ENCODE measurements around the gene WDR33. TPM values are rescaled to one million over a fixed set of nuclear protein-coding genes. Genes with fewer than 3 reads are reported as not detected.
A peak's percentile ranks its signal among the peaks of the same experiment; 100 is the strongest.
"Not testable (repeated sequence)": the region's sequence is repeated elsewhere in the genome, so short reads cannot be mapped to it uniquely, and the experiment has no call there.

WDR33 gene
- total RNA-seq, 1 donor = 25.7 TPM

GRCh38 chr2:127759931-127760330, 51.0 kb downstream of the WDR33 start:
- Histone ChIP-seq H2AFZ (ENCODE audit: low read length) (no peak overlapping the region), H3K4me3 (ENCODE audit: insufficient read depth, low read length) (no peak overlapping the region), H3K4me2 (ENCODE audit: insufficient read depth, low read length) (no peak overlapping the region), H3K79me2 (ENCODE audit: insufficient read depth, low read length) (no peaks in the 10 kb centered on the region), H4K20me1 (ENCODE audit: insufficient read depth, low read length) (peaks cover 7% of the 10 kb centered on the region), H3K9me3 (ENCODE audit: low read depth, low read length) (no peaks in the 10 kb centered on the region), H3K4me1 (ENCODE audit: insufficient read depth, low read length) (peaks cover 16% of the 10 kb centered on the region), H3K36me3 (ENCODE audit: insufficient read depth, low read length) (peaks cover 36% of the 10 kb centered on the region), H3K27me3 (ENCODE audit: insufficient read depth, low read length) (no peaks in the 10 kb centered on the region), H3K27ac (ENCODE audit: low read depth, low read length) (peak overlapping the region; percentile 46)
- TF ChIP-seq, protein P1, sequence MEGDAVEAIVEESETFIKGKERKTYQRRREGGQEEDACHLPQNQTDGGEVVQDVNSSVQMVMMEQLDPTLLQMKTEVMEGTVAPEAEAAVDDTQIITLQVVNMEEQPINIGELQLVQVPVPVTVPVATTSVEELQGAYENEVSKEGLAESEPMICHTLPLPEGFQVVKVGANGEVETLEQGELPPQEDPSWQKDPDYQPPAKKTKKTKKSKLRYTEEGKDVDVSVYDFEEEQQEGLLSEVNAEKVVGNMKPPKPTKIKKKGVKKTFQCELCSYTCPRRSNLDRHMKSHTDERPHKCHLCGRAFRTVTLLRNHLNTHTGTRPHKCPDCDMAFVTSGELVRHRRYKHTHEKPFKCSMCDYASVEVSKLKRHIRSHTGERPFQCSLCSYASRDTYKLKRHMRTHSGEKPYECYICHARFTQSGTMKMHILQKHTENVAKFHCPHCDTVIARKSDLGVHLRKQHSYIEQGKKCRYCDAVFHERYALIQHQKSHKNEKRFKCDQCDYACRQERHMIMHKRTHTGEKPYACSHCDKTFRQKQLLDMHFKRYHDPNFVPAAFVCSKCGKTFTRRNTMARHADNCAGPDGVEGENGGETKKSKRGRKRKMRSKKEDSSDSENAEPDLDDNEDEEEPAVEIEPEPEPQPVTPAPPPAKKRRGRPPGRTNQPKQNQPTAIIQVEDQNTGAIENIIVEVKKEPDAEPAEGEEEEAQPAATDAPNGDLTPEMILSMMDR (IDR thresholded peaks at IDR 0.05; ENCODE audit: extremely low read depth, low read depth, low read length) = no peak
- DNase-seq (ENCODE audit: insufficient read length, low spot score, missing footprints) = no peak

GRCh38 chr2:127754186-127754585, 56.8 kb downstream of the WDR33 start:
- Histone ChIP-seq H3K4me1 (ENCODE audit: insufficient read depth, low read length) (peaks cover 4% of the 10 kb centered on the region), H2AFZ (ENCODE audit: low read length) (no peak overlapping the region), H3K36me3 (ENCODE audit: insufficient read depth, low read length) (peaks cover 4% of the 10 kb centered on the region), H3K4me2 (ENCODE audit: insufficient read depth, low read length) (no peak overlapping the region), H4K20me1 (ENCODE audit: insufficient read depth, low read length) (no peaks in the 10 kb centered on the region), H3K79me2 (ENCODE audit: insufficient read depth, low read length) (no peaks in the 10 kb centered on the region), H3K4me3 (ENCODE audit: insufficient read depth, low read length) (no peak overlapping the region), H3K27ac (ENCODE audit: low read depth, low read length) (no peak overlapping the region), H3K27me3 (ENCODE audit: insufficient read depth, low read length) (no peaks in the 10 kb centered on the region), H3K9me3 (ENCODE audit: low read depth, low read length) (no peaks in the 10 kb centered on the region)
- TF ChIP-seq, protein P1 (IDR thresholded peaks at IDR 0.05; ENCODE audit: extremely low read depth, low read depth, low read length) = no peak
- no peak for DNase-seq (ENCODE audit: insufficient read length, low spot score, missing footprints)

- peaks cover 7% of the 10 kb centered on the region for H3K36me3 ChIP-seq (ENCODE audit: insufficient read depth, low read length)
- no peak overlapping the region for H3K27ac ChIP-seq (ENCODE audit: low read depth, low read length)
- no peaks in the 10 kb centered on the region for H3K9me3 ChIP-seq (ENCODE audit: low read depth, low read length)
- TF ChIP-seq, protein P1 (IDR thresholded peaks at IDR 0.05; ENCODE audit: extremely low read depth, low read depth, low read length) = no peak
- no peak for DNase-seq (ENCODE audit: insufficient read length, low spot score, missing footprints)
- H4K20me1 ChIP-seq (ENCODE audit: insufficient read depth, low read length) = no peaks in the 10 kb centered on the region
- peaks cover 4% of the 10 kb centered on the region for H3K4me1 ChIP-seq (ENCODE audit: insufficient read depth, low read length)
- no peak overlapping the region for H2AFZ ChIP-seq (ENCODE audit: low read length)
- H3K27me3 ChIP-seq (ENCODE audit: insufficient read depth, low read length) = no peaks in the 10 kb centered on the region
- H3K4me2 ChIP-seq (ENCODE audit: insufficient read depth, low read length) = no peak overlapping the region
- H3K79me2 ChIP-seq (ENCODE audit: insufficient read depth, low read length) = no peaks in the 10 kb centered on the region
- no peak overlapping the region for H3K4me3 ChIP-seq (ENCODE audit: insufficient read depth, low read length)
Measured at GRCh38 chr2:127753374-127753773, 57.6 kb downstream of the WDR33 start.

DNA sequence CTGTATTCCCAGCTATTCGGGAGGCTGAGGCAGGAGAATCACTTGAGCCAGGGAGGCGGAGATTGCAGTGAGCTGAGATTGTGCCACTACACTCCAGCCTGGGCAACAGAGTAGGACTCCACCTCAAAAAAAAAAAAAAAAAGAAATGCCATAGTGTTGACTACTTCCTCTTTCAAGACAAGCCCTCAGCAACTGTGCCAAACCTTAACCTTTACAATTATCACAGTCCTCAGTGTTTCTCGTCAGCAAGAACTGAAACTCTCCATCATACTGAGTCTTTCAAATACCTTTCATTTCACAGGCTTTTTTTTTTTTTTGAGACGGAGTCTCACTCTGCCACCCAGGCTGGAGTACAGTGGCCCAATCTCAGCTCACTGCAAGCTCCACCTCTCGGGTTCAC, 61.4 kb downstream of the WDR33 start:
- H3K36me3 ChIP-seq (ENCODE audit: insufficient read depth, low read length); H3K27me3 ChIP-seq (ENCODE audit: insufficient read depth, low read length); H3K79me2 ChIP-seq (ENCODE audit: insufficient read depth, low read length); H4K20me1 ChIP-seq (ENCODE audit: insufficient read depth, low read length); H3K4me1 ChIP-seq (ENCODE audit: insufficient read depth, low read length); H3K4me3 ChIP-seq (ENCODE audit: insufficient read depth, low read length); H2AFZ ChIP-seq (ENCODE audit: low read length); DNase-seq (ENCODE audit: insufficient read length, low spot score, missing footprints); H3K4me2 ChIP-seq (ENCODE audit: insufficient read depth, low read length); H3K9me3 ChIP-seq (ENCODE audit: low read depth, low read length); H3K27ac ChIP-seq (ENCODE audit: low read depth, low read length): not testable (repeated sequence)

All from osteoblast (primary cell).